Measurements from ENCODE around the gene TEKT5.
"Not testable (repeated sequence)": the region's sequence is repeated elsewhere in the genome, so short reads cannot be mapped to it uniquely, and the experiment has no call there.

TEKT5 gene

DNA sequence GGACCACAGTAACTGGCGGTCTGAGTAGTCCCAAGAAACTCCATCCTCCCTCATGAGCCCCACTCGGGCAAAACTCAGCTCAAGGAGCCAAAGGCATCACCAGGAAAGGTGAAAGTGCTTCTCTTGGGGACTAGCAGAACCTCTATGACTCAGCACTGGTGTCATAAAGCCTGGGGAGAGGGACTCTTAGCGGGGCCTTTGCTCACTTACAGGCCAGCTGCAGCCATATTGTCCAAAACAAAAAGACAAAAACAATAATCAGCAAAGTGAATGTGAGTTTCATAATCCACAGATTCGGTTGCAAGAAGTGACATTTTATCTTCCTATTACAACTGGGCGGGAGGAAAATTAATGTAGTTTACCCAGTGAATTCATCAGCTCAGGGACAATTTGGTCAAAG is at the start of gene TEKT5:
Gene TEKT5, minus strand, starts transcription at position 101 of the 400 bp plus-strand sequence. Its CDS starts 57 bp downstream, at position 44.
- Histone ChIP-seq H3K4me1 (ENCODE audit: control insufficient read depth, insufficient read depth, low read length) (no peaks in the 10 kb centered on the region), H3K27ac (ENCODE audit: low read length) (no peak within 1 kb of the TSS), H3K36me3 (ENCODE audit: control insufficient read depth in 2 of 2, insufficient read depth in 2 of 2, low read length in 2 of 2) (no peaks in the 10 kb centered on the region), H3K9me3 (ENCODE audit: control insufficient read depth in 2 of 2, low read length in 2 of 2) (no peaks in the 10 kb centered on the region), H3K4me3 (ENCODE audit: low read length in 2 of 2) (no peak within 1 kb of the TSS), H3K9ac (ENCODE audit: low read length in 2 of 2) (no peak within 1 kb of the TSS), H3K27me3 (ENCODE audit: control insufficient read depth in 1 of 2, insufficient read depth in 2 of 2, low read length in 2 of 2) (no peaks in the 10 kb centered on the region)

- Histone ChIP-seq H3K36me3 (ENCODE audit: control insufficient read depth in 2 of 2, insufficient read depth in 2 of 2, low read length in 2 of 2) (peaks cover 4 to 12% of the 10 kb centered on the region in 2 donors), H3K4me1 (ENCODE audit: control insufficient read depth, insufficient read depth, low read length) (peaks cover 25% of the 10 kb centered on the region), H3K27me3 (ENCODE audit: control insufficient read depth in 1 of 2, insufficient read depth in 2 of 2, low read length in 2 of 2) (no peaks in the 10 kb centered on the region), H3K27ac (ENCODE audit: low read length) (peak within 1 kb of the TSS; percentile 96), H3K9me3 (ENCODE audit: control insufficient read depth in 2 of 2, low read length in 2 of 2) (no peaks in the 10 kb centered on the region), H3K4me3 (ENCODE audit: low read length in 2 of 2) (peak within 1 kb of the TSS; percentile 78 to 87), H3K9ac (ENCODE audit: low read length in 2 of 2) (peak within 1 kb of the TSS; percentile 92 to 93)
Observed at GRCh38 chr16:10743610-10744369, 49.1 kb upstream of the TEKT5 start, which contains the start of gene NUBP1. NUBP1 (plus strand) TSS chr16:10743842; CDS start chr16:10743864, 22 bp downstream.

DNA sequence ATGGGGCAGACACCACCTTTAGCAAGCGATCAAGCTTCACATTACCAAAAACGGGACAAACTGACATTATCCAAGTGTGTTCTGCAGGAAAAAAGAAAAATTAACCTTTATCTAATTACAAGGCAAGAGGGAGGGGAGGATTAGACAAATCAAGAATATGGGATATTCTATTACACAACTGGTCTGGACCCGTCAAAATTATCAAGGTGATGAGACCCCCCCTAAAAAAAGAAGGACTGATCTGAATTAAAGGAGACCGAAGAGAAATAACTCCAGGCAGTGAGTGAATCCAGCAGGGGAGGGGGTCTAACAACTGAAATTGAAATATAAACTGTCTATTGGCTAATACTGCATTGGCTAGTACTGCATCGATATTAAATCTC is 48.5 kb upstream of the TEKT5 start:
- peaks cover 30% of the 10 kb centered on the region for H3K4me1 ChIP-seq (ENCODE audit: control insufficient read depth, insufficient read depth, low read length)
- peak overlapping the region; percentile 75 to 87 for H3K4me3 ChIP-seq (ENCODE audit: low read length in 2 of 2)
- H3K9ac ChIP-seq (ENCODE audit: low read length in 2 of 2) = peak overlapping the region; percentile 30 to 93

DNA sequence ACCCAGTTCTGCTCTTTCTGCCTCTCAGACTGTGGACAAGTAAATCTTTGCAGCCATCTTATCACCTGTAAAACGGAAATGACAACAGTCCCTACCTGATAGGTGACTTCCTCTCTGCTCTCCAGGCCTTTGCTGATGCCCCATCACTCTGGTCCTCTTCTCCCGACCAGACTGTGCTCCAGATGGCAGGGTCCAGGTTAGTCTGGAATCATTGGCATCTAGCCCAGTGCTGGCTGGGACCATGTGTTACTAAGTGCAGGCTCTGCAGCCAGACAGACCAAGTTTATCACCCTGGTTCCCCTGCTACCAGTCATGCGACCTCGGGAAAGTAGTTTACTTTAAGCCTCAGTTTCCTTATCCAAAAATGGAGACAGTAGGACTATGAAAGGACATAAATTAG is 47.1 kb upstream of the TEKT5 start:
- Histone ChIP-seq H3K9ac (ENCODE audit: low read length in 2 of 2) (no peak overlapping the region), H3K27ac (ENCODE audit: low read length) (no peak overlapping the region), H3K36me3 (ENCODE audit: control insufficient read depth in 2 of 2, insufficient read depth in 2 of 2, low read length in 2 of 2) (no peaks in the 10 kb centered on the region), H3K4me1 (ENCODE audit: control insufficient read depth, insufficient read depth, low read length) (peaks cover 38% of the 10 kb centered on the region), H3K4me3 (ENCODE audit: low read length in 2 of 2) (no peak overlapping the region), H3K9me3 (ENCODE audit: control insufficient read depth in 2 of 2, low read length in 2 of 2) (no peaks in the 10 kb centered on the region), H3K27me3 (ENCODE audit: control insufficient read depth in 1 of 2, insufficient read depth in 2 of 2, low read length in 2 of 2) (no peaks in the 10 kb centered on the region)

More for the DNA sequence above, 48.5 kb upstream of the TEKT5 start:
- Histone ChIP-seq H3K27me3 (ENCODE audit: control insufficient read depth in 1 of 2, insufficient read depth in 2 of 2, low read length in 2 of 2) (no peaks in the 10 kb centered on the region), H3K36me3 (ENCODE audit: control insufficient read depth in 2 of 2, insufficient read depth in 2 of 2, low read length in 2 of 2) (peaks cover under 1 to 6% of the 10 kb centered on the region in 2 donors), H3K27ac (ENCODE audit: low read length) (peak overlapping the region; percentile 96), H3K9me3 (ENCODE audit: control insufficient read depth in 2 of 2, low read length in 2 of 2) (no peaks in the 10 kb centered on the region)

DNA sequence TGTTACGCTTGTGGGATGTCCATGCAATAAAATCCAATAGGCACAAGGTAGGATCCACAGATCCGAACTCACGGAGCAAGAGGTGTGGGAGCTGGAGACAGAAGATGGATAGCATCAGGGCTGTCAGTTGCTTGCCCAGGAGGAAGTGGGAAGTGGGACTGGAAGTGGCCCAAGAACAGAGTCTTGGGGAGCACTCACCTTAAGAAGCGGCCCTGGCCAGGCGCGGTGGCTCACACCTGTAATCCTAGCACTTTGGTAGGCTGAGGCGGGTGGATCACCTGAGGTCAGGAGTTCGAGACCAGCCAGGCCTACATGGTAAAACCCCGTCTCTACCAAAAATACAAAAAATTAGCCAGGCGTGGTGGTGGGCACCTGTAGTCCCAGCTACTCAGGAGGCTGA is 46.5 kb upstream of the TEKT5 start:
- not testable (repeated sequence) for H3K27me3 ChIP-seq (ENCODE audit: control insufficient read depth in 1 of 2, insufficient read depth in 2 of 2, low read length in 2 of 2); H3K9me3 ChIP-seq (ENCODE audit: control insufficient read depth in 2 of 2, low read length in 2 of 2); H3K9ac ChIP-seq (ENCODE audit: low read length in 2 of 2); H3K36me3 ChIP-seq (ENCODE audit: control insufficient read depth in 2 of 2, insufficient read depth in 2 of 2, low read length in 2 of 2); H3K4me3 ChIP-seq (ENCODE audit: low read length in 2 of 2); H3K27ac ChIP-seq (ENCODE audit: low read length)
- peaks cover 38% of the 10 kb centered on the region for H3K4me1 ChIP-seq (ENCODE audit: control insufficient read depth, insufficient read depth, low read length)

DNA sequence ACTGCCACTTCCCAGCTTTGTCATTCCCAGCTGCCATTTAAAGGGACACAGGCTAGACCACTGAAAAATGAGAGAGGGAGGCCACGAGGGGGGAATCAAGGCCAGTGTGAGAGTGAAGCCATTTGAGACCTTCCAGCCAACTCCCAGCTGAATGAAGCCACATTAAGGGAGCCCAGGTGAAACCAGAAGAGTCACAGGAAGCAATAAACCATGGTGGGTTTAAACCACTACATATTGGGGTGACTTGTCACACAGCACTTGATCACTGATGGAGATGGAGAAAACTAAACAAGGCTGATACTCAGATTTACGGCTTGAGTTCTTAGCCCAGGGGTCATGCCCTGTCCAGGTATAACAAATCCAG is 46.1 kb upstream of the TEKT5 start:
- Histone ChIP-seq H3K27me3 (ENCODE audit: control insufficient read depth in 1 of 2, insufficient read depth in 2 of 2, low read length in 2 of 2) (no peaks in the 10 kb centered on the region), H3K27ac (ENCODE audit: low read length) (no peak overlapping the region), H3K36me3 (ENCODE audit: control insufficient read depth in 2 of 2, insufficient read depth in 2 of 2, low read length in 2 of 2) (no peaks in the 10 kb centered on the region), H3K4me1 (ENCODE audit: control insufficient read depth, insufficient read depth, low read length) (peaks cover 33% of the 10 kb centered on the region), H3K9ac (ENCODE audit: low read length in 2 of 2) (no peak overlapping the region), H3K9me3 (ENCODE audit: control insufficient read depth in 2 of 2, low read length in 2 of 2) (no peaks in the 10 kb centered on the region), H3K4me3 (ENCODE audit: low read length in 2 of 2) (no peak overlapping the region)

GRCh38 chr16:10740000-10740844 is 45.5 kb upstream of the TEKT5 start:
- Histone ChIP-seq H3K9ac (ENCODE audit: low read length in 2 of 2) (no peak overlapping the region), H3K9me3 (ENCODE audit: control insufficient read depth in 2 of 2, low read length in 2 of 2) (no peaks in the 10 kb centered on the region), H3K27me3 (ENCODE audit: control insufficient read depth in 1 of 2, insufficient read depth in 2 of 2, low read length in 2 of 2) (no peaks in the 10 kb centered on the region), H3K4me1 (ENCODE audit: control insufficient read depth, insufficient read depth, low read length) (peaks cover 27% of the 10 kb centered on the region), H3K4me3 (ENCODE audit: low read length in 2 of 2) (no peak overlapping the region), H3K27ac (ENCODE audit: low read length) (no peak overlapping the region), H3K36me3 (ENCODE audit: control insufficient read depth in 2 of 2, insufficient read depth in 2 of 2, low read length in 2 of 2) (no peaks in the 10 kb centered on the region)

- Histone ChIP-seq H3K9ac (ENCODE audit: low read length in 2 of 2) (peak overlapping the region in 1 of 2 donors; percentile 42), H3K27ac (ENCODE audit: low read length) (peak overlapping the region; percentile 55), H3K27me3 (ENCODE audit: control insufficient read depth in 1 of 2, insufficient read depth in 2 of 2, low read length in 2 of 2) (no peaks in the 10 kb centered on the region), H3K4me3 (ENCODE audit: low read length in 2 of 2) (no peak overlapping the region), H3K36me3 (ENCODE audit: control insufficient read depth in 2 of 2, insufficient read depth in 2 of 2, low read length in 2 of 2) (no peaks in the 10 kb centered on the region), H3K9me3 (ENCODE audit: control insufficient read depth in 2 of 2, low read length in 2 of 2) (no peaks in the 10 kb centered on the region), H3K4me1 (ENCODE audit: control insufficient read depth, insufficient read depth, low read length) (peaks cover 17% of the 10 kb centered on the region)
Observed at GRCh38 chr16:10738231-10739077, 43.7 kb upstream of the TEKT5 start.

- Histone ChIP-seq H3K4me1 (ENCODE audit: control insufficient read depth, insufficient read depth, low read length) (peaks cover 13% of the 10 kb centered on the region), H3K9me3 (ENCODE audit: control insufficient read depth in 2 of 2, low read length in 2 of 2) (no peaks in the 10 kb centered on the region), H3K27me3 (ENCODE audit: control insufficient read depth in 1 of 2, insufficient read depth in 2 of 2, low read length in 2 of 2) (no peaks in the 10 kb centered on the region), H3K36me3 (ENCODE audit: control insufficient read depth in 2 of 2, insufficient read depth in 2 of 2, low read length in 2 of 2) (no peaks in the 10 kb centered on the region), H3K27ac (ENCODE audit: low read length) (peak overlapping the region; percentile 24), H3K9ac (ENCODE audit: low read length in 2 of 2) (peak overlapping the region; percentile 29 to 49), H3K4me3 (ENCODE audit: low read length in 2 of 2) (peak overlapping the region; percentile 40 to 56)
Observed at GRCh38 chr16:10737068-10737625, 42.4 kb upstream of the TEKT5 start.

DNA sequence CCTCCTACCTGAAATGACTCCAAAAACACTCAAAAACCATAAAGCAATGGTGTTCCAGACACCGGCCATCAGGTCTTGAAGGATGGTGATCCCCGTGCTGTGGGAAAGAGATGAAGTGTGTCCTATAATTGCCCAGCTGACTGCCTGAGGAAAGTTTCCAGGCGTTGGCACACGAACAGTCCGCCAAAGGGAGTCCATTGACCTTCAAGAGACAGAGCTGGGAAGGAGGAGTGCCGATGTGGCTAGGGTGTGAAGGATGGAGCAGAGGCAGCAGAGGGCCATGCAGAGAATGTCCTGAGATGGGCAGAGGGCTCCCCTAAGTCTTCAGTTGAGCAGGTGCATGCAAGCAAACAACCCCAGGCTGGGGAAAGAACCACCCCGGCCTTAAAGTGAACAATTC is 37.1 kb upstream of the TEKT5 start:
- Histone ChIP-seq H3K9ac (ENCODE audit: low read length in 2 of 2) (no peak overlapping the region), H3K9me3 (ENCODE audit: control insufficient read depth in 2 of 2, low read length in 2 of 2) (no peaks in the 10 kb centered on the region), H3K36me3 (ENCODE audit: control insufficient read depth in 2 of 2, insufficient read depth in 2 of 2, low read length in 2 of 2) (no peaks in the 10 kb centered on the region), H3K4me1 (ENCODE audit: control insufficient read depth, insufficient read depth, low read length) (no peaks in the 10 kb centered on the region), H3K4me3 (ENCODE audit: low read length in 2 of 2) (no peak overlapping the region), H3K27me3 (ENCODE audit: control insufficient read depth in 1 of 2, insufficient read depth in 2 of 2, low read length in 2 of 2) (no peaks in the 10 kb centered on the region), H3K27ac (ENCODE audit: low read length) (no peak overlapping the region)

All from stomach smooth muscle (tissue), 2 donors.